Loucy (cell line): ENCODE data around the gene PKD2L2.

Source experiments
- H2AFZ ChIP-seq: fragments of 200-600 bp; sonication (generic); 2 replicates; pipeline ENCODE4 v1.6.0; 2016; ENCODE audit warnings: antibody characterized with exemption, mild to moderate bottlenecking, low read length, moderate library complexity
- H3F3A ChIP-seq: fragments of 200-600 bp; 2 replicates; pipeline ENCODE4 v1.6.0; 2016; ENCODE audit warnings: antibody characterized with exemption, low read depth, mild to moderate bottlenecking
- H3K27me3 ChIP-seq: fragments of 200-600 bp; sonication (generic); 2 replicates; pipeline ENCODE4 v1.6.1; 2014; ENCODE audit warnings: low read length, mild to moderate bottlenecking; ENCODE audit not compliant: insufficient read depth, poor library complexity, severe bottlenecking
- H3K36me3 ChIP-seq: fragments of 200-600 bp; sonication (generic); 2 replicates; pipeline ENCODE4 v1.6.1; 2016; ENCODE audit warnings: low read length; ENCODE audit not compliant: insufficient read depth
- H3K4me1 ChIP-seq: fragments of 200-600 bp; sonication (generic); 2 replicates; pipeline ENCODE4 v1.5.1; 2014; ENCODE audit warnings: low read length, mild to moderate bottlenecking; ENCODE audit not compliant: insufficient read depth, poor library complexity, severe bottlenecking
- H3K4me2 ChIP-seq: fragments of 200-600 bp; sonication (generic); 2 replicates; pipeline ENCODE4 v1.6.0; 2014; ENCODE audit warnings: antibody characterized with exemption, low read length, low read depth, mild to moderate bottlenecking; ENCODE audit not compliant: poor library complexity, severe bottlenecking
- H3K4me3 ChIP-seq: fragments of 200-600 bp; sonication (generic); 2 replicates; pipeline ENCODE4 v1.5.1; 2014; ENCODE audit warnings: low read length, mild to moderate bottlenecking, mixed read lengths; ENCODE audit not compliant: poor library complexity, severe bottlenecking
- H3K79me2 ChIP-seq: fragments of 200-600 bp; sonication (generic); 2 replicates; pipeline ENCODE4 v1.6.1; 2014; ENCODE audit warnings: low read length; ENCODE audit not compliant: insufficient read depth
- H3K9ac ChIP-seq: fragments of 200-600 bp; sonication (generic); 2 replicates; pipeline ENCODE4 v1.6.0; 2014; ENCODE audit warnings: mild to moderate bottlenecking, low read depth, low read length, moderate library complexity; ENCODE audit not compliant: poor library complexity, severe bottlenecking
- H3K9me2 ChIP-seq: fragments of 200-600 bp; sonication (generic); replicated peaks from 2 replicates; pipeline ENCODE4 v1.6.1; 2016; ENCODE audit warnings: low read depth, low read length, mixed read lengths
- H3K9me3 ChIP-seq: fragments of 200-600 bp; sonication (generic); 2 replicates; pipeline ENCODE4 v1.6.1; 2014; ENCODE audit warnings: mild to moderate bottlenecking, antibody characterized with exemption, low read length, low read depth; ENCODE audit not compliant: insufficient read depth
- H4K20me1 ChIP-seq: fragments of 200-600 bp; sonication (generic); 2 replicates; pipeline ENCODE4 v1.6.0; 2014; ENCODE audit warnings: antibody characterized with exemption, low read length, mild to moderate bottlenecking; ENCODE audit not compliant: insufficient read depth, poor library complexity, severe bottlenecking
- EZH2phosphoT487 ChIP-seq: fragments of 200-600 bp; IDR thresholded peaks from 2 replicates; pipeline ENCODE4 v1.6.1; 2018; ENCODE audit warnings: antibody characterized with exemption, mild to moderate bottlenecking, moderate library complexity, borderline replicate concordance
- TF ChIP-seq, protein P1 (sequence below): fragments of 200-600 bp; sonication (generic); conservative IDR thresholded peaks from 2 replicates; pipeline ENCODE4 v1.5.1; 2014; ENCODE audit warnings: mild to moderate bottlenecking, antibody characterized with exemption, low read length

PKD2L2 gene

DNA sequence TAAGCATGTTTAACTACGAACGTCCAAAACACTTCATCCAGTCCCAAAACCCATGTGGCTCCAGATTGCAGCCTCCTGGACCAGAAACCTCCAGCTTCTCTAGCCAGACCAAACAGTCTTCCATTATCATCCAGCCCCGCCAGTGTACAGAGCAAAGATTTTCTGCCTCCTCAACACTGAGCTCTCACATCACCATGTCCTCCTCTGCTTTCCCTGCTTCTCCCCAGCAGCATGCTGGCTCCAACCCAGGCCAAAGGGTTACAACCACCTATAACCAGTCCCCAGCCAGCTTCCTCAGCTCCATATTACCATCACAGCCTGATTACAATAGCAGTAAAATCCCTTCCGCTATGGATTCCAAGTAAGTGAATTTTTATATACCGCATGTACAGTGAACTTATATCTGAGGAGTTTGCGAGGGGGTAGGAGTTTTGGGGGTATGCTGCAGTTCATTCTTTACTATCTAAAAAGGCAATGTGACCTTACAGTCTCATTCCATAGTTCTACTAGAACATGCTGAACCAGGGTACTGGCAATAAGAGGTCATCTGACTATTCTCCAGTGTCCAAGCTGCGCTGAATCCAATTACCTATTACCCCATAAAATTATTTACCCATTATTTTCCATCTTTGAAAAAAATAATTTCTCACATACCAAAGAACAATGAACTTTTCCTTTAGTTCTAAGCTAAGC, 18.5 kb upstream of the PKD2L2 start:
- no peaks in the 10 kb centered on the region for H3K9me2 ChIP-seq
- H3K9me3 ChIP-seq, result no peaks in the 10 kb centered on the region
- no peaks in the 10 kb centered on the region for H3F3A ChIP-seq
- H3K9ac ChIP-seq, result no peak overlapping the region
- no peaks in the 10 kb centered on the region for H3K36me3 ChIP-seq
- peaks cover 12% of the 10 kb centered on the region for H3K4me1 ChIP-seq
- TF ChIP-seq EZH2phosphoT487, result no peak
- TF ChIP-seq, protein P1, sequence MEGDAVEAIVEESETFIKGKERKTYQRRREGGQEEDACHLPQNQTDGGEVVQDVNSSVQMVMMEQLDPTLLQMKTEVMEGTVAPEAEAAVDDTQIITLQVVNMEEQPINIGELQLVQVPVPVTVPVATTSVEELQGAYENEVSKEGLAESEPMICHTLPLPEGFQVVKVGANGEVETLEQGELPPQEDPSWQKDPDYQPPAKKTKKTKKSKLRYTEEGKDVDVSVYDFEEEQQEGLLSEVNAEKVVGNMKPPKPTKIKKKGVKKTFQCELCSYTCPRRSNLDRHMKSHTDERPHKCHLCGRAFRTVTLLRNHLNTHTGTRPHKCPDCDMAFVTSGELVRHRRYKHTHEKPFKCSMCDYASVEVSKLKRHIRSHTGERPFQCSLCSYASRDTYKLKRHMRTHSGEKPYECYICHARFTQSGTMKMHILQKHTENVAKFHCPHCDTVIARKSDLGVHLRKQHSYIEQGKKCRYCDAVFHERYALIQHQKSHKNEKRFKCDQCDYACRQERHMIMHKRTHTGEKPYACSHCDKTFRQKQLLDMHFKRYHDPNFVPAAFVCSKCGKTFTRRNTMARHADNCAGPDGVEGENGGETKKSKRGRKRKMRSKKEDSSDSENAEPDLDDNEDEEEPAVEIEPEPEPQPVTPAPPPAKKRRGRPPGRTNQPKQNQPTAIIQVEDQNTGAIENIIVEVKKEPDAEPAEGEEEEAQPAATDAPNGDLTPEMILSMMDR, result no peak
- no peaks in the 10 kb centered on the region for H3K27me3 ChIP-seq
- no peak overlapping the region for H3K4me2 ChIP-seq
- no peaks in the 10 kb centered on the region for H3K79me2 ChIP-seq
- H2AFZ ChIP-seq, result no peak overlapping the region
- no peak overlapping the region for H3K4me3 ChIP-seq
- no peaks in the 10 kb centered on the region for H4K20me1 ChIP-seq

DNA sequence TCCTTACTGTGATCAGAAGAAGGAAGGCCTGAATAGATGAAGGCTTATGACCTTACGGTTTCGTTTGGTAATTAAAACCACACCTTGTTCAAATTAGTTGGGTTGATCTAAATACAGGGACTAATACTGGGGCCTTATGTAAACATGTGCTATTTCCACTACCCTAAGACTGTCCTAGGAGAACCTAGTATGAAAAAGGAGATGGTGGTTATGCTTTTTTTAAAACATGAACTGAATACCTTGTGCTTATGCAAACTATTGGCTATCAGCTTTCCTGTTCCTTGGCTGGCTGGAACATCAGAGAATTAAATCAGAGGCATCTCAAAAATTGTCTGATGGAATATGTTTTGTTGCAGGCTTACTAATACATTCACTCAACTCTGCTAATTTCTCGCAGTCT, 17.7 kb upstream of the PKD2L2 start:
- Histone ChIP-seq H3K9me3 (no peaks in the 10 kb centered on the region), H3K36me3 (no peaks in the 10 kb centered on the region), H4K20me1 (no peaks in the 10 kb centered on the region), H3F3A (no peaks in the 10 kb centered on the region), H3K4me1 (peaks cover 12% of the 10 kb centered on the region), H3K4me3 (no peak overlapping the region), H3K4me2 (no peak overlapping the region), H3K79me2 (no peaks in the 10 kb centered on the region), H2AFZ (no peak overlapping the region), H3K27me3 (no peaks in the 10 kb centered on the region), H3K9me2 (no peaks in the 10 kb centered on the region), H3K9ac (no peak overlapping the region)
- TF ChIP-seq, protein P1, result no peak
- TF ChIP-seq EZH2phosphoT487, result no peak

DNA sequence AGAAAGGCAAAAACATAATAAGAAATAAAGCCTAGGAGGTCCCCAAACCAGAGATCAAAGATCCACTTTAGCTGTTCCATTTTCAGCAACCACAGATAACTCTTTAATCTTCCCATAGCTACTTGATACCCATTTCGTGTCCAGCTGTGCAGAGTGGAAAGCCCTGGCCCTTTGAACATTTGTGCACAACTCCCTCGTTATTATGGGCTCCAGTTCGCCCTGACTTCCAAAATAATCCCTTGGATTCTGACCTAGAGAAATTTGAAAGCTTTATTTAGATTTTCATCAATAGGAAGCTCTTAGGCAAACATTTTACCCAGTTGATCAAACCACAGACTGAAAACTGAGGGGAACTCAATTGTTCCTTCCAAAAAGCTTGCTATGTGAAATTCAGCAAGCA, 16.8 kb upstream of the PKD2L2 start:
- H3K27me3 ChIP-seq, result no peaks in the 10 kb centered on the region
- no peak overlapping the region for H3K4me3 ChIP-seq
- H3K9me3 ChIP-seq, result no peaks in the 10 kb centered on the region
- H2AFZ ChIP-seq, result no peak overlapping the region
- no peaks in the 10 kb centered on the region for H4K20me1 ChIP-seq
- no peak overlapping the region for H3K9ac ChIP-seq
- H3K9me2 ChIP-seq, result no peaks in the 10 kb centered on the region
- H3K79me2 ChIP-seq, result no peaks in the 10 kb centered on the region
- TF ChIP-seq, protein P1, result no peak
- TF ChIP-seq EZH2phosphoT487, result no peak
- H3K4me1 ChIP-seq, result peaks cover 5% of the 10 kb centered on the region
- no peak overlapping the region for H3K4me2 ChIP-seq
- no peaks in the 10 kb centered on the region for H3K36me3 ChIP-seq
- no peaks in the 10 kb centered on the region for H3F3A ChIP-seq
